ENCODE results near the gene CNTNAP5.

Gene CNTNAP5

DNA sequence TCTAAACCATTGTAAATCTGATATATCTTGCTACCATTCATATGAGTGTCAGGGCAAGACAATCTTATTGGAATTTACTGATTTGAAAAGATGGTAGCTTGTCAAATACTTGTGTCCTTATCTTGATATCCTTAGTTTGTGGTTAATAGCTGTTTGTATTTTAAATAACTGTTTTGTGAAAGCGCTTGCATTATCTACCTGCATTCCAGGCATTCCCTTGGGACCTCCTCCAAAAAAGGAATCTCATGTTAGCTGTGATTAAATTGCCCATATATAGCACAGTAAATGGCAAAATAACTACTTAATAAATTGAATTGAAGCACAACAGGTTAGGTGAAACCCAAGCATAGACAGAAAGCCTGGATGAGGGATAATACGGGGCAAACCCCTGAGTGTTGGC lies 13.9 kb downstream of the CNTNAP5 start:
- no peak overlapping the region for H3K4me3 ChIP-seq (ENCODE audit: low read depth, low read length)
- no peak for DNase-seq (ENCODE audit: low read depth)
- TF ChIP-seq, protein P1, sequence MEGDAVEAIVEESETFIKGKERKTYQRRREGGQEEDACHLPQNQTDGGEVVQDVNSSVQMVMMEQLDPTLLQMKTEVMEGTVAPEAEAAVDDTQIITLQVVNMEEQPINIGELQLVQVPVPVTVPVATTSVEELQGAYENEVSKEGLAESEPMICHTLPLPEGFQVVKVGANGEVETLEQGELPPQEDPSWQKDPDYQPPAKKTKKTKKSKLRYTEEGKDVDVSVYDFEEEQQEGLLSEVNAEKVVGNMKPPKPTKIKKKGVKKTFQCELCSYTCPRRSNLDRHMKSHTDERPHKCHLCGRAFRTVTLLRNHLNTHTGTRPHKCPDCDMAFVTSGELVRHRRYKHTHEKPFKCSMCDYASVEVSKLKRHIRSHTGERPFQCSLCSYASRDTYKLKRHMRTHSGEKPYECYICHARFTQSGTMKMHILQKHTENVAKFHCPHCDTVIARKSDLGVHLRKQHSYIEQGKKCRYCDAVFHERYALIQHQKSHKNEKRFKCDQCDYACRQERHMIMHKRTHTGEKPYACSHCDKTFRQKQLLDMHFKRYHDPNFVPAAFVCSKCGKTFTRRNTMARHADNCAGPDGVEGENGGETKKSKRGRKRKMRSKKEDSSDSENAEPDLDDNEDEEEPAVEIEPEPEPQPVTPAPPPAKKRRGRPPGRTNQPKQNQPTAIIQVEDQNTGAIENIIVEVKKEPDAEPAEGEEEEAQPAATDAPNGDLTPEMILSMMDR (IDR thresholded peaks at IDR 0.05; ENCODE audit: control insufficient read depth, extremely low read depth, insufficient read depth) = no peak

DNA sequence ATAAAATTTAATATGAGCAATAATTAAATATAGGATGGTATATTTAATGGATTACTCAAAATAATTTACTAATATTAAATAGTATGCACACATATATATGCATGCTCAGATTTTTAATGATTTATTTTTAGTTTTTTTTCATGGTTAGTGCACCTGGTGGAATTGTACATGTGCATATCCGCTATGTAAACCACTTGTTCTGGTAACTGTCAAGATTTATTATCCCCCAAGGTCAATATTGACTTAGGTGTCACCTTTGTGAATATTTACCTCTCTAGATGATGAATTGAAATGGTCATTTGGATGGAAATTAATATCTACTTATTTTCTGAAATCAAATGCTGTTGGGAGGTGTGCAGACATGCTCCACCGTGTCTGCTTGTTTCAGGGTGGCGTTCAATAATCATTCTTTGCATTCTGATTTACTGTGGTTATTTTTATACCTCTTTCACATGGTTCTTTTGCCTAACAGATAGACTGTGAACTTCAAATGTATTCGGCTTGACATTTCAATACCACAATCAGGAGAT lies 14.7 kb downstream of the CNTNAP5 start:
- no peak overlapping the region for H3K4me3 ChIP-seq (ENCODE audit: low read depth, low read length)
- TF ChIP-seq, protein P1 (IDR thresholded peaks at IDR 0.05; ENCODE audit: control insufficient read depth, extremely low read depth, insufficient read depth) = no peak
- DNase-seq (ENCODE audit: low read depth) = peak; percentile 35

DNA sequence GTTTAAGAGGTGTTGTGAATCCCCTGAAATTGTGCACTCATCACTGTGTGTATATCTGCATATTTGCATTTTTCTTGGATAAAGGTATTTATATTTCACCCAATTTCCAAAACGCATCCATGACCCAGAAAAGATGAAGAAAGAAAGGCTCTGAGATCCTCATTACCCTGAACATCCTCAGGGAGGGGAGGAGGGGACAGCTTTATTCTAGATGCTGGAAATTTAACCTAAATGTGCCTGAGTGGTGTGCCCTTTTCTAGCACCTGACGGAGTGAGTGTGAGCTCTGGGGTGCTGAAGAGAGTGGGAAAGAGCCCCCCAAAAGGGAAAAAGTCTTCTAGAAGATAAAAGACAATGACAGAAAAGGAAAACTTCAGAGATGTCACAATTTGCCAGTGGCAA lies 20.8 kb downstream of the CNTNAP5 start:
- TF ChIP-seq, protein P1 (IDR thresholded peaks at IDR 0.05; ENCODE audit: control insufficient read depth, extremely low read depth, insufficient read depth) = no peak
- no peak overlapping the region for H3K4me3 ChIP-seq (ENCODE audit: low read depth, low read length)
- no peak for DNase-seq (ENCODE audit: low read depth)

DNA sequence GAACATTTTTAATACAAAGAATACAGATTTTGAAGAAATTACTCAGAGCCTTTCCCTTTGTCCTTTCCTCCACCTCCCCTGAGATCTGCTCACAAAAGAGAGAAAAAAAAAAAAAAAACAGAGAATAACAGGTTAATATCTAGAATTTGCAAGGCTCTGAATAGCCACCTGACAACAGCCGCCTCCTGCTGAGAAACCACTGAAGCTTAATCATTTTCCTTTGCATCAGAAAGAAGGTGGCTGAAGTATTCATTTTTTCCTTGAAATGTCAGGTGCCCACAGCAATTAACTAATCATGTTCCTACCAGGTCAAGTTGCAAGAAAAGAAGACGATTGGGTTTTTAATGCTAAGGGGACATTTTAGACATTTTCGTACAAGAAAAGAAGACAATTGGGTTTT lies 21.2 kb downstream of the CNTNAP5 start:
- H3K4me3 ChIP-seq (ENCODE audit: low read depth, low read length) = no peak overlapping the region
- no peak for DNase-seq (ENCODE audit: low read depth)
- TF ChIP-seq, protein P1 (IDR thresholded peaks at IDR 0.05; ENCODE audit: control insufficient read depth, extremely low read depth, insufficient read depth) = no peak

DNA sequence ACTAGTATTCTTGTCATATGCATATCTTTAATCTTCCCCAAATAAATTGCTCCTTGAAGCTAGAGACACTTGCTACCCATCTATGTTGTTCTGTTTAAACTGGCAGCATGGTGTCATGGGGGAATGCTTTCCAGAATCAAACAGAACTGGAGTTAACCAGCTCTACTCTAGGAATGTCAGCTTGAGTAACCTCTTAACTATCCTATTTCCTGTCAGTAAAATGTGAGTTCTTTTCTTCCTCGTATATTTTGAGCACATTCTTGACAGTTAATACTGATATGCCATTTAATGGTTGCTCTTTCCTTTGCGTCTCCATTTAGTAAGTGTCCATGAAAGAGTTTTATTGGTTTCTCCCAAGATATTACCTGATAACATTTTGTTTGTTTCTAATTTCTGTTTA lies 23.0 kb downstream of the CNTNAP5 start:
- H3K4me3 ChIP-seq (ENCODE audit: low read depth, low read length) = no peak overlapping the region
- DNase-seq (ENCODE audit: low read depth) = peak; percentile 50
- TF ChIP-seq, protein P1 (IDR thresholded peaks at IDR 0.05; ENCODE audit: control insufficient read depth, extremely low read depth, insufficient read depth) = no peak

DNA sequence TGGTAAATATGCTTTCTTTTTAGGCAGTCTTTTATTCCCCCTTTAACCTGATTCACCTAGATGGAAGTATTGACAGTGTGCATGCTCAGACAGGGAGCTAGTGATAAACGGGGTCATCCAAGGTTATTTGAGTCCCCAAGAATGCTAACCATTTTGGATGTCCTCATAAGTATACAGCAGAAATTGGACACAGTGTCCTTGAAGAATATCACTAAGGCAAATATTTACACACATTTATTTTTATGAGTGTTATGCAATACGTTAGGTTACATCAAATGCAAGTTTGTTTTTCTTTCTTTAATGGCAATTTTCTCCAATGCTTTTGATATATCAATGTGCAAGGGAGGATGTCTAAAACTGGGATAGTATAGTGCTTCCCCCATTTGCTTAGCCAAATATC lies 23.6 kb downstream of the CNTNAP5 start:
- TF ChIP-seq, protein P1 (IDR thresholded peaks at IDR 0.05; ENCODE audit: control insufficient read depth, extremely low read depth, insufficient read depth) = no peak
- peak; percentile 86 for DNase-seq (ENCODE audit: low read depth)
- H3K4me3 ChIP-seq (ENCODE audit: low read depth, low read length) = no peak overlapping the region

DNA sequence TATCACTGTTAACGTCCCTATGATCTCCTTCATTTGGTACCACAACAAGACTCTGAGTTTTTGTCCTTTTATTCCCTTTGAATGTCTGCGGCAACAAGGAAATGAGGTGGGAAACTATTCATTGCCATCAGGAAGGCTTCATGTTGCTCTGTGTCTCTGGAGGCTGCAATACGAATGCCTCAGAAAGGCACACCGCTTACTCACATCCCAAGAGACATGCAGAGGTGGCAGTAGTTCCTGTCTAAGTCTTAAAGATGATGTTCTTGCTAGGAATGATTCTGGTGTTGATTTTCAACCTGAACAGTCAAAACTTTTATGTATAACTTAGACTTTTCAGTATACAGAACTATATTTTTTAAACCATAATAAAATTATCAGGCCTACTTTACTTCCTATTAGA lies 24.0 kb downstream of the CNTNAP5 start:
- H3K4me3 ChIP-seq (ENCODE audit: low read depth, low read length) = no peak overlapping the region

More for the DNA sequence above, 24.0 kb downstream of the CNTNAP5 start:
- TF ChIP-seq, protein P1 (IDR thresholded peaks at IDR 0.05; ENCODE audit: control insufficient read depth, extremely low read depth, insufficient read depth) = no peak
- no peak for DNase-seq (ENCODE audit: low read depth)
